Fibroblast of skin of abdomen (primary cell): ENCODE data around the gene UHMK1.
A peak's percentile ranks its signal among the peaks of the same experiment; 100 is the strongest.

ENCODE experiments used
- DNase-seq: peaks from one replicate; pipeline ENCODE4 v3.0.0-alpha.2; 2013

The UHMK1 gene

DNA sequence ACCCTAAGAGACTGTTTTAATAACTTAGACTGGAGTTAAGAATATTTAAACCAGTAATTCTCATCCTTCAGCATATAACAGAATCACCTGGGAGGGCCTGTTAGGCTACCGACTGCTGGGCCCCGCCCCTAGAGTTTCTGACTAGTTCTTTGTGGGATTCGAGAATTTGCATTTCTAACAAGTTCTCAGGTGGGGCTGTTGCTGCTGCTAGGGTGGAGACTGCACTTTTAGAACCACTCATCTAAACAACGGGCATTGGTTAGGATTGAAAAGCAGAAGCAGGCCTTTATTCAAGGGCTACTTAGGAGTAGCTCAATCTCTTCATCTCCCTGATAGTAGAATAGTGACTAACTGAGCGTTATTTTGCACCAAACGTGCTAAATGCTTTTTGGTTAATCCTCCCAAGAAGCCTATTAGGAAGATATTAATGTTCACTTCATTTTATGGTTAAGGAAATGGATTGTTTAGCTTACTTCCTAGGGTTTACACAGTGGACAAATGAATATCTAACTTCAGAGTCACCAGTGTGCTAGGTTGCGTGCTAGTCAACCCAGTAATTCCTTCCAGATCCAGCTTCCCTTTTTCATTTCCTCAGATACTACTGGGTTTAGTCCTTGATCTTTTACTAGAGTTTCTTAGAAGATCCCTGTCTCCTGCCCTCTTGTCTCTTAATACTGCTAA lies 32.8 kb downstream of the UHMK1 start:
- no peak for DNase-seq

DNA sequence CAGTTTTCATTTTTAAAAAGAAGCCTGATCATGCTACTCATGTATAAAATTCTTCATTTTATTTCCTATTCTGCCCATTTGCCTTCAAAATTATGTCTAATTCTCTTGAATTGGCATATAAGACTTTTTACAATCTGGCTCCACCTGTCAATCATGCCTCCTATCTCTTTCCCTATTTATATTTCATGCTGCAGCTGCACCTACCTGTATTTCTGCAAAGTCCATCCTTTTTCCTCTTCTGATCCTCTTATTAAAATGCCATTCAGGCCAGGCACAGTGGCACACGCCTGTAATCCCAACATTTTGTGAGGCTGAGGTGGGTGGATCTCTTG lies 33.3 kb downstream of the UHMK1 start:
- no peak for DNase-seq

DNA sequence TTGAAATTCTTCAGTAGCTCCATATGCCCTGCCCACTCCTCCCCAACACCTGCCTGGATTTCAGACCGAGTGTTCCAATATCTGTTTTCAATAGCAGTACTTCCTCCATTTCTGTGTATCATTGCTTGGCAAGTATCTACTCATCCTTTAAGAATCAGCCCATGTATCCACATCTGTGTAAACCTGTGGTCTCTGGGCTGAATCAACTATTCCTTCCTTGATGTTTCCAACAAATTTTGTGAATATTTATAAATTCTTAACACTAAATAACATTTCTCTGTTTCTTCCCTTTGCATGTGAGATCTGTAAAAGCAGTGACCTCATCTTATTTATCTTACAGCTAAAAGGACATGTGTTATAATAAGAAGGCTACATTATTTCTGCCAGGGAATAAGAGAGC lies 37.9 kb downstream of the UHMK1 start:
- DNase-seq: peak; percentile 42

DNA sequence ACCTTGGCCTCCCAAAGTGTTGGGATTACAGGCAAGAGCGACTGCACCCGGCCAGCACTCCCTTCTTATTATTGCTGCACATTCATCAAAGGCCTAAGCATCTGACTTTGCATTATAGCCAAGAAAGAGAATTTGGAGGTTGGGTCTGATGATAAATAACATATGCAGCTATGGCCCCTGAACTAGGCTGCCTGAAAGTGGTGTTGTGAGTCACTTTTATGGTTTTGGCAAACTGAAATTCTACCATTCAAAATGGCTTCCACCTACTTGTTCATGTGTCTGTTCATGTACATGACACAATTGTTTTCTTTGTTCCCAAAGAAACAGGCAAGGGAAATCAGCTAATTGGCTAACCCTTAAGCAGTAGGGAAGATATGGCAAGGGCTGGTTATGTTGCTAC lies 38.9 kb downstream of the UHMK1 start:
- peak; percentile 80 for DNase-seq

DNA sequence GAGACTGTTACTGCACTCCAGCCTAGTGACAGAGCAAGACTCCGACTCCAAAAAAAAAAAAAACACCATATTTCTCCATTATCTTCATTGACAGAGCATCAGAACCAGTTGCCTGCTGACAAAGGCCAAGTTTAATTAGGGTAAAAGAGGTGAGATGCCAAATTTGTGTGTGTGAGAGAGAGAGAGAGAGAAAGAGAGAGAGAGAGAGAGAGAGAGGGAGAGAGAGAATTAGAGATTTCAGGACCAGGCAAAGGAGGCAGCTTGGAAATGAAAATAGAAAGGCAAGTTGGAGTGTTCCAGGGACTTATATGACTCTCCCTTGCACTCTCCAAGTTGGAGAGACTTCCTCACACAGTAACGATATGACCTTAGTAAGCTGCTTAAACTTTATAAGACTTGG lies 39.6 kb downstream of the UHMK1 start:
- DNase-seq: no peak

DNA sequence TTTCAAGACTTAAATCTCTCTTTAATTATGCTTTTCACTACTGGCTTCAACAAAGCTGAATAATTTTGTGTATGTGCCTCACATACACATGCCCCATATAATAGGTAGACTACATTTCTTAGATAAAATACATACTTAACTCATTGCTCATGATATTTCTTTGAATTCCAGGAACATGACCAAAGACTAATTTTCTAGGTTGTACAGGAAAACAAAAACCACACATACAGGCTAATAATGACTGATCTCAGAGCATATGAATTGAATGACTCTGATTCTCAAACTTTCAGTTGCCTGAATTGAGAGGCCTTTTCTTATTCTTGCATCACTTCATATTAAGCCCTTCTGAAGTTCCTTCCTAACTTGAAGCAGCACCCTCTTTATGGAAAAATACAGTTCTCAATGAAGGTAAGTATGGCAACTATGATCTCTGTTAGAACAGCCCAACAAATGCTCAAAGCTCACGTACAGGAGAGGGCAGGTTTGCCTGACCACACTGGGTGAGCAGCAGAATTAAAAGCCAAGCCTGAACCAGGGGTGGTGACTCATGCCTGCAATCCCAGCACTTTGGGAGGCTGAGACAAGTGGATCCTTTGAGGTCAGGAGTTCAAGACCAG lies 41.3 kb downstream of the UHMK1 start:
- peak; percentile 96 for DNase-seq

DNA sequence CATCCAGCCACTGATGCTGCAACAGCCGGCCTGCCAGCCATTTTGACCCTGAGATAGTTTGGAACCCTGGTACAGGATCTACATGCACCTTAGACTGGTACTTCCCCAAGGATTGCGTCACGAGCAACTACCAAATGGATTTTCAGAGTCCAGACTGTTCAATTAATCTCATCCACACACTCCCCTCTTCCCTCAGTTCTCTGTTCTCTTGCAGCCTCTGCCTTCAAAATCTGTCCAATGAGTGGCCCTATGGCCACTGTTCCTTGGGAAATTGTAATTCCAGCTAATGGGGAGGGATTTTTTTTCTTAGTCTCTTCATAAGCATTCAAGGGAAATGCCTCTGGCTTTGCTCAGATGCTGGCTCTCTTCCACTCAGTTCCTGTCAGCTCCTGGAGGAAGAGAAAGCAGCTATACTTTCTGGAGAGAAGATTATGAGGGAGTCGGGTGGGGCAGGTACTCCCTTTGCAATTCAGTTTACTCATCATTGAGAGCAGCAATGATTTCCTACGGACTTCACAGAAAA lies 44.1 kb downstream of the UHMK1 start:
- peak; percentile 99 for DNase-seq

DNA sequence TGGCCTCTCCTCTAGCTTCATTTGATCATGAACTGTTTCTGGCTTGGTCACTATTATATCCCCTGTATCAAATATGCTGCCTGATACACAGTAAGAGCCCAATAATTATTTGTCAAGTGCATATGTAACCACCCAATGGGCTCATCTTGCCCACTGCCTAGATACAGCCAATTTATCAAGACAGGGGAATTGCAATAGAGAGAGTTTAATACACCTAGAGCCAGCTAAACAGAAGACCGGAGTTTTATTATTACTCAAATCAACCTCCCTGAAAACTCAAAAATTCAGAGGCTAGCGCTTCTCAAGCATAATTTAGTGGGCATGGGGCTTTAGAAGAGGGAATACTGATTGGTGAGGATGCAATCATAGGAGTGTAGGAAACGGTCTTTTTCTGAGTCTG lies 45.6 kb downstream of the UHMK1 start:
- no peak for DNase-seq

DNA sequence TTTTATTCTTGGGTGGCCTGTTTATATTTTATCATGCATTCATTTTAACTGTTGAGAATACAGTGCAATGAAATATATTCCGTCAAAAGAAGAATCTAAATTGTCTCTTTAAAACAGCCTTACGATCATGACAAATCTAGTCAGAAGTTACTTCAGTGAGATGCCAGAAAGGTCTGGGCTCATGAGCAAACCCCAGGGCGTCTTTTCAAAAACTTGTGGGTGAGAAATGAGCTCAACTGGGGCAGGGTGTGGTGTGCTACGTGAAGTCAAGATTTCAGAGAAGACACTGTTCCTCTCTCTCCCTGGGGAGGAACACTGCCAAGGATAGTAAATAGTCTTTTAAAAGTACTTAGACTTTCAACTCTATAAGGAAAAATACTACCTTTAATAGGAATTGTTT lies 50.6 kb downstream of the UHMK1 start:
- peak; percentile 12 for DNase-seq

DNA sequence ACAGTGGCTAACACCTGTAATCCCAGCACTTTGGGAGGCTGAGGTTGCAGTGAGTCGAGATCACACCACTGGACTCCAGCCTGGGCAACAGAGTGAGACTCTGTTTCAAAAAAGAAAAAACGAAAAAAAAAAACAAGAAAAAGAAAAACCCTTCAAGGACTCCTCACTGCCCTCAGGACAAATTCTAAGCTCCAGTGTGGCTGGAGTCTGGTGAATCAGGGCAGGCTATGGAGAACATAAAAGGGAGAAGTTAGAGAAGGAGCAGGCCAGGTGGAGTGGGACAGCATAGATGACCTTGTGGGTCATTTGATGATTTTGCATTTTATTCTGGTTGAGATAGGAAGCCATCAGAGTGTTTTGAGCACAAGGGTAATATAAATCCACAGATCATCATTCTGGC lies 51.4 kb downstream of the UHMK1 start:
- DNase-seq: no peak

DNA sequence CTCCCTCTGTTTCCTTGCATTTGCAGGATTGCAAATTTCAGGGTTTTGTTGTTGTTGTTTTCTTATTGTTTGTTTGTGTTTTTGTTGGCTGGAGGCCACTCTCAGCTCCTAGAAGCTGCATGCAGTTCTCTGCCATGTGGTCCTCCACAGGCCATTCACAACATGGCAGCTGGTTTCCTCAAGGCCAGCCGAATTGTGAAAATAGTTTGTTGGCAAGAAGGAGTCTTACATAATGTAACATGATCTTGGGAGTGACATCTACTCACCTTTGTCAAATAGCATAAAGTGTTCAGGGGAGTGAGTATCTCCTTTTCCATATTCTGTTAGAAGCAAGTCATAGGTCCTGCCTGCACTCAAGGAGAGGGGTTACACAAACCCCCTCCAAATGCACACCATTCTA lies 53.3 kb downstream of the UHMK1 start:
- DNase-seq: no peak

DNA sequence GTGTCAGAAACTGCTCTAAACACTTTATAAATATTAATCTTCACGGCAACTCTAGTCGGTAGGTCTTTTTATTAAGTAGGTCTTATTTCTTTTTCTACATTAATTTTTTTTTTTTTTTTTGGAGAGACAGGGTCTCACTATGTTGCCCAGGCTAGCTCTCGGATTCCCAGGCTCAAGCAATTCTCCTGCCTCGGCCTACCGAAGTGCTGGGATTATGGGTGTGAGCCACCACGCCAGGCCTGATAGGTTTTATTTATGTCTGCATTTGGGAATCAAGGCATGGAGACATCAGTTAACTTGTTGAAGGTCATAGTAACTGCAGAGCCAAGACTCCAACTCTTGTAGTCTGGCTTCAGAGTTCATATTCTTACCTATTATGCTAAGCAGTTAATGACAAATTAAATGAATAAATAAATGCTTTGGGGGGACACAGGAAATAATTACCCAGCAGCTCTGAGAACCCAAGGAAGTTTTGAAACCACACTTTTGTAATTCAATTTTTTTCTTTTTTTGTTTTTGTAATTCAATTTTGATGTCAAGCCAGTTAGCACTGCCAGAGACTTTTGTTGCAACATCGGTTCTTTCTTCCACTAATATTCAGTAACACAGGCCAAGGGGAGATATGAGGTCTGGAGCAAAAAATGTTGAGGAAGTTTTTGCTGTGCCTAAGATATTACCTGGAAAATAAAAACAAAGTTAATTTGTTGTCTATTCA lies 54.5 kb downstream of the UHMK1 start:
- no peak for DNase-seq

DNA sequence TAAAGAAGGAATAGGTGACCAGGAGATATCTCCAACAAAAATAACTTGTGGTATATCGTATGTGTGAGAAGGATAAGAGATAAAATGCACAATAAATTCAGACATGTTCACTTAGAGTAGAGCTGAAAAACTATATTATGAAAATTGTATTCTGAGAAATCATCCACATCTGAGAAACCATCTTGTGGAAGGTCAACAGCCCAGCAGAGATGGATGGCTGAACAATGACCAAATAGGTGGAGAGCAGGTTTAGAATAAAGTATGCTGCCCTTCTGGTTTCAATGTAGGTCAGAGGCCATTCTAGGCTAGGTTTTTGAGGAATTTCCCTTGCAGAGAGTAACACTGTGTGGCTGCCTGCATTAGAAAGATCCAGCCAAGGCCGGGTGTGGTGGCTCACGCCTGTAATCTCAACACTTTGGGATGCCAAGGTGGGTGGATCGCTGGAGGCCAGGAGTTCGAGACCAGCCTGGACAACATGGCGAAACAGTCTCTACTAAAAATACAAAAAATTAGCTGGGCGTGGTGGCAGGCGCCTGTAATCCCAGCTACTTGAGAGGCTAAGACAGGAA lies 55.1 kb downstream of the UHMK1 start:
- DNase-seq: no peak

DNA sequence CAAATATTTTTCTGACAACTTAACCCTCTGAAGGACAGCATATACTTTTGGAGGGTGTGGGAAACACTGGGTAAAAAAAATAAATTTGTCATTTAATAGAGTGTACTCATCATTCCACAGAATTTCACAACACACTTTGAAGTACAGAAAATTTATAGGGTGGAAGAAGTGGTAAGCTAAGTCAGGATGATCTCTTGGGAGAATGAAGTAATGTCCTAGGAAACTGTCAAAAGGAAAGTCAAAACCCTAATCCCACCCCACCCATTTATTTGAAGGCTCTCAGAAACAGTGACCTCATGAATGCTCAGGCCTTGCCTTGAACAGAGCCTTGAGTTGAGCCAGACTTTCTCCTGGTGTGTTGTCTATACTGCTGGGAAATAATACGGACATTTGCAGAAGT lies 56.6 kb downstream of the UHMK1 start:
- peak; percentile 37 for DNase-seq

DNA sequence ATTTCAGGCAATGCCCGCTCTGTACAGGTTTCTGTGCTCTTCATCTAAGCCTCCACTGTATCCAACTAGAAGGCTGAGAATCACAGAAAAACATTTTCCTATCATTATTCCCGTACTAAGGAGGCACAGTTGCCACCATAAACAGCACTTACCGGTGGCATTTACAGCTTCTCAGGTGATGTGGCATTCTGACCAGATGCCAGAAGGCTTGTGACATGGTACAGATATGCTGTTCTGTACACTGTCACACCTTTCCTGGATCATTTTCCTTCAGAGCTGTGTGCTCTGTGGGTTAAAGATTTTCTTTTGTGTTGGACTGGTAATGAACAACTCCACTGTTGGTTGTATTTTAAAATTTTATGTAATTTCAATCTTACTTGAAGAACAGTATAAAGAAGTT lies 59.9 kb downstream of the UHMK1 start:
- DNase-seq: no peak

DNA sequence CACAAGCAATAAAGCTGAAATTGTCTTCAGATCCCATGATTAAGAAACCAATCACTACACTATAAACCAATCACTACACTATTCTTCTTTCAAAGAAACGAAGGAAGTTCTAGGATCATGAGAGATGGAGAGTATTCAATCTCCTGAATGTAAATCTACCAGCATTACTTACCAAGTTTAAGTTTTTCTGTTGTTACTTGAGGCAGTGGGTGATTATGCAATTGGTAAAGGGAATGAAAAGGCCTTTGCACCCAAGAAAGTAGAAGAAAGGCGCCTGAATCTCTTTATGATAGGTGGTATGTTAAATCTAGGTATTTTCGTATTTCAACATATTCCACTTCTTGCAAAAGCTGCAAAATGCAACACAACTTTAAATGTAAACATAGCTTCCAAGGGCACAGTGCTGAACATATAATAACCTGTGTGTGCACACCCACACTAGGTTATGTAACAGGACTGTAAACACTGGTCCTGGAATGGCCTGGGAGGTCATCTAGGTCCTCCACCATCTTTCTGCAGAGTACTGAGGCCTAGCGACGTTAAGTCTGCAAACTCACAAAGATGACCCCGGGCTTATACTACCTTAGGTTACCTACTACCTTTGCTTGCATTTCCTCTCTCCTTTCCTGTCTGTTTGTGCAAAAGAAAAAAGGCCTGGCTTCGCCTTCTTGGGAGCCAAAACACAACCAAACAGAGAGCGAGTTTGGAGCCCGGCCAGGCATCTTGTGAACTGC lies 62.9 kb downstream of the UHMK1 start:
- DNase-seq: no peak

DNA sequence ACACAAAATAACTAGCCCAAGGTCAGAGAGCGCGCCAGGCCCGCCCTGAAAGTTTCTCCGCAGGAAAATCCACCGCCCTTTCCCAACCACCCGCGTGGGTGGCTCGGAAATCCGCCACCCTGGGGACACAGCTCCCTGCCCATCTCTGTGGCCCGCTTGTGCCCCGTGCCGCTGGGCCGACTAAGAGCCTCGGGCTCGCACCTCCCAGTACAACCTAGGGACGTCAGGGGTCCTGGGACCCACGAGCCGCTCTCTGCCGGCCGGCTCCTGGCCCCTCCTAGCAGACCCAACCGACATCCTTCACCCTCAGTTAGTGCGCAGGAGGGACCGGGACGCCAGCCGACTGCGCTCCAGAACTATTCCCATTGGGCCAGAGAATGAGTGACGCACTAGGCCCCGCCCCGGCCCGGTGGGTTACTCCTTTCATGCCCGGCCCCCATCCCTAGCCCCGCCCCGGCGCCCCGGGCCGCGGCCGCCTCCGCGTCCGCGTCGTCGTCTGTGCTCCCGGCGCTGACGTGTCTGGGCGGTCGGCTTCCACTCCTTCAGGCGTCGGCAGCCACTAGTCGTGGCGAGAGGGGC lies 63.5 kb downstream of the UHMK1 start:
- DNase-seq: peak; percentile 99

DNA sequence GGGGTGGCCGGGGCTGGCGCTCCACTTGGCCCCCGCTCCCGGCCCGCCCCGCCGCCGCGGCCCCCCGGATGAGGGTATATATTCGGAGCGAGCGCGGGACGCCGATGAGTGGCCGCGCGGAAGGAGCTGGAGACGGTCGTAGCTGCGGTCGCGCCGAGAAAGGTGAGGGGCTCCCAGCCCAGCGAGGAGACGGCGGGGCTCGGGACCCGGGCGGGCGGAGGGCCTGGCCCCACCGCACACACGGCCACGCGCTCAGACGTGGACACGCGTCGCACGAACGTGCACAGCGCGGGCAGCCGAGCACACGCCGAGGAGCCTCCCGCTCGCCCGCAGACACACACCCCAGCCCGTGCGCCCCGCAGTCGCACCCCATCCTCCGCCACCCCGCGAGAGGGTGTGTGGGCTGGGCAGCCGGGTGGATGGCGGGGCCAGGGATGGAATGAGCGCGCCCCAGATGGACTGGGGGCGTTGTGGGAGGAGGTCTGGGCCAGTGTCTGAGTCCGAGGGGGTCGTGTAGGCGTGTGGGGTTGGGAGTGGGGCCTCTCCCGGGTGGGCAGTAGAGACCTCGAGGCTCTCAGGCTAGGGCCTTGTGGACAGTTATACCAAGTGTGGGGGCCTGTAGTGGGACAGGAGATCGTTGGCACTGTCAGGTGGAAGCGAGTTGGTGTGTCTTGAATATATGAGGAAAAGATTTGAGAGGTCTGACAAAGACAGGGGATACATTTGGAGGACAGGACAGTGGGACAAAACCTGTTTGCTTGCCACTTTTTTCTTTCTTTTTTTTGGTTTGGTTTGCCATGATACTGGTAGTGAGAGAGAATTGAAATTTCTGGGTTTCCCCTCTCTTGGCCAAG lies 64.2 kb downstream of the UHMK1 start, which contains the start of gene UAP1:
Gene UAP1, plus strand, starts transcription at position 107 of the 854 bp plus-strand sequence. CDS start 4,347 bp downstream, outside the sequence.
- no peak for DNase-seq

DNA sequence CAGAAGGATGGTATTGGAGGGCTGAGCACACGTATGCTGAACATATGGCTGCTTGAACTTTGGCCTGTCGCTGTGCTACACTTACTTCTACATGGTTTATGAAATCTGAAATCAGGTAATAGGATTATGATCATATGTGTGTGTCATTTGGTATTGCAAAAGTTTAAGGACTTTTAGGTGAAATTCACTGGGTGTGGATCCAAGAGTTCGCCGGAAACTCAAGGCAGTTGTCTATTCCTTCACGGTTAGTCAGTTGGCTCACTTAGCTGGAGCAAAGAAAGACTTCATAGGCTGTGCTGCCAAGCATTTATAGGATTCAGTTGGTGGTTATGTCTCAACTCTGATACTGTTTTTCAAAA lies 64.8 kb downstream of the UHMK1 start:
- DNase-seq: peak; percentile 55

DNA sequence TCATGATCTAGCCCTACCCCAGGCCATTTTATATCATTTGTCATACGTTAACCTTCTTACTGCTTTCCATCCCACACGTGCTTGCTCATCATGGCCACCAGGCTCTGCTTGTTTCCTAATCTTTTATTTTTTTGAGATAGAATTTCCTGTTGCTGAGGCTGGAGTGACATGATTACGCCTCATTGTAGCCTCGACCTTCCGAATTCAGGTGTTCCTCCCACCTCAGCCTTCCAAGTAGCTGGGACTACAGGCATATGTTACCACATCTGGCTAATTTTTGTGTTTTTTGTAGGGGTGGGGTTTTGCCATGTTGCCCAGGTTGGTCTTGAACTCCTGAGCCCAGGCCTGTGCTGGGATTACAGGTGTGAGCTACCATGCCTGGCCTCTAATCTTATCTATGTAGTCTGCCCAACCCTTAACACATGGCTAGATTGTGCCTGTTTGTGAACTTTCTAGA lies 67.2 kb downstream of the UHMK1 start:
- DNase-seq: no peak

DNA sequence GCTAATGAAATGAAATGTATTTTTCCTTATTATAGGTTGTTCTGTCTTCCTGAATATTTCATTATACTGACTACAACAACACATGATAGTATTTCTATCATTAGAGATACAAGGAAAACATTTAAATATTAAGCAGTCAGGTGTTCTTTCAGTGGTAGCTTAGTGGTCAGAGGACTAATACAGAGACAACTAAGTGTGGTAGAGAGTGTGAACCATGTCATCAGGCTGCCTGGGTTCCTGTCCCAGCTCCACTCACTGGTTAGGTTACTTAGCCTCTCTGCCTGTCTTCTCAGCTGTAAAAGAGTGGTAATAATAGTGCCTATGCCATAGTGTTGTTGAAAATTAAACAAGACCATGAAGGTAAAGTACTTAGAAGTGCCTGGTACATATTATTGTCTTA lies 67.8 kb downstream of the UHMK1 start:
- no peak for DNase-seq
